Gastrocnemius medialis (tissue), 4 donors: ENCODE measurements around the gene ADD2. TPM values are rescaled to one million over a fixed set of nuclear protein-coding genes. Genes with fewer than 3 reads are reported as not detected.

Source experiments
- ATAC-seq, 2 donors: fragments of 150-250 bp; one replicate each; pipeline ENCODE4 v1.9.1; 2016
- DNase-seq, 2 donors: peaks; one replicate each; pipeline ENCODE4 v3.0.0-alpha.2; 2019
- H3K27ac ChIP-seq, 4 donors: fragments of 200-600 bp; sonication (generic); 1 replicate in 1 of 4; 2 replicates in 3 of 4; pipeline ENCODE4 v1.5.1; 2016 to 2018; ENCODE audit warnings: mild to moderate bottlenecking in 2 of 4, moderate library complexity in 1 of 4
- H3K27me3 ChIP-seq, 3 donors: fragments of 200-600 bp; sonication (generic) in 2 of 3; 1 replicate in 1 of 3; 2 replicates in 2 of 3; pipeline versions ENCODE4 v1.5.1 to v1.6.0; 2016 to 2019; ENCODE audit warnings: mild to moderate bottlenecking in 1 of 3, moderate library complexity in 1 of 3
- H3K36me3 ChIP-seq, 2 donors: fragments of 200-600 bp; sonication (generic) in 1 of 2; one replicate each; pipeline ENCODE4 v1.5.1; 2017 to 2018
- H3K4me1 ChIP-seq, 2 donors: fragments of 200-600 bp; sonication (generic) in 1 of 2; one replicate each; pipeline ENCODE4 v1.5.1; 2016 to 2017; ENCODE audit warnings: mild to moderate bottlenecking in 2 of 2
- H3K4me3 ChIP-seq, 4 donors: fragments of 200-600 bp; sonication (generic) in 3 of 4; 1 replicate in 1 of 4; 2 replicates in 3 of 4; pipeline ENCODE4 v1.5.1; 2016 to 2019; ENCODE audit warnings: mild to moderate bottlenecking in 2 of 4
- H3K9me3 ChIP-seq, 3 donors: fragments of 200-600 bp; sonication (generic) in 2 of 3; 1 replicate in 1 of 3; 2 replicates in 2 of 3; pipeline ENCODE4 v1.5.1; 2016 to 2019
- CTCF ChIP-seq, 5 experiments: fragments of 450-650 bp in 3 of 5; fragments of 200-600 bp in 2 of 5; sonication (generic) in 2 of 5; IDR thresholded peaks in 4 of 5; conservative IDR thresholded peaks in 1 of 5; 1 replicate in 4 of 5; 2 replicates in 1 of 5; pipeline ENCODE4 v1.5.1; 2016 to 2019; ENCODE audit warnings: antibody characterized with exemption in 5 of 5, mild to moderate bottlenecking in 3 of 5, moderate library complexity in 3 of 5
- POLR2A ChIP-seq, 2 donors: fragments of 450-650 bp; IDR thresholded peaks; one replicate each; pipeline ENCODE4 v1.6.1; 2017; ENCODE audit warnings: antibody characterized with exemption in 2 of 2, mild to moderate bottlenecking in 2 of 2, moderate library complexity in 2 of 2
- in situ Hi-C, 4 donors: fragments of 200-750 bp; cut with MboI; loops; one replicate each; pipeline versions ENCODE4 v1.15.0 to v1.8.0; 2017; ENCODE audit warnings: low sequenced_read_pairs in 4 of 4
- intact Hi-C: fragments of 100-400 bp; cut with DNase I; formaldehyde crosslinking; loops from one replicate; pipeline ENCODE4 v1.15.1; 2023; ENCODE audit warnings: low total_unique reads
- total RNA-seq, 4 donors: library from RNA; depleted of rRNA; stranded (reverse); fragments of >200 nt; gene quantifications; one replicate each; pipeline versions ENCODE4 v1.1.0 to v1.2.3, GENCODE V29; 2016

The ADD2 gene
- total RNA-seq, 4 donors from 2014 or later: 0.20 to 0.75 (median 0.48) TPM

GRCh38 chr2:70720124-70720523 lies 47.9 kb downstream of the ADD2 start:
- in situ Hi-C loops: no loop called here
- no peaks in the 10 kb centered on the region for H3K9me3 ChIP-seq
- H3K4me3 ChIP-seq: no peak overlapping the region
- no peaks in the 10 kb centered on the region for H3K36me3 ChIP-seq
- no peak overlapping the region for H3K27ac ChIP-seq
- no peak for ATAC-seq
- DNase-seq: no peak
- H3K4me1 ChIP-seq: no peaks in the 10 kb centered on the region
- H3K27me3 ChIP-seq: no peaks in the 10 kb centered on the region
- intact Hi-C loops: no loop called here
- TF ChIP-seq POLR2A (IDR thresholded peaks at IDR 0.05): no peak
- TF ChIP-seq CTCF (IDR thresholded peaks at IDR 0.05 in 4 of 5, conservative IDR thresholded peaks at IDR 0.05 in 1 of 5): no peak

GRCh38 chr2:70719231-70719630 lies 48.8 kb downstream of the ADD2 start:
- Histone ChIP-seq H3K27ac (no peak overlapping the region), H3K4me3 (no peak overlapping the region), H3K4me1 (no peaks in the 10 kb centered on the region), H3K27me3 (no peaks in the 10 kb centered on the region), H3K36me3 (no peaks in the 10 kb centered on the region), H3K9me3 (no peaks in the 10 kb centered on the region)
- intact Hi-C loops: no loop called here
- no peak for ATAC-seq
- TF ChIP-seq CTCF (IDR thresholded peaks at IDR 0.05 in 4 of 5, conservative IDR thresholded peaks at IDR 0.05 in 1 of 5): no peak
- no peak for TF ChIP-seq POLR2A (IDR thresholded peaks at IDR 0.05)
- no peak for DNase-seq
- in situ Hi-C loops: no loop called here

- Histone ChIP-seq H3K9me3 (no peaks in the 10 kb centered on the region), H3K4me3 (no peak overlapping the region), H3K4me1 (no peaks in the 10 kb centered on the region), H3K27me3 (no peaks in the 10 kb centered on the region), H3K36me3 (no peaks in the 10 kb centered on the region), H3K27ac (no peak overlapping the region)
- intact Hi-C loops (no loop called here), in situ Hi-C loops (no loop called here)
- DNase-seq (no peak), ATAC-seq (no peak)
- TF ChIP-seq POLR2A (IDR thresholded peaks at IDR 0.05) (no peak), CTCF (IDR thresholded peaks at IDR 0.05 in 4 of 5, conservative IDR thresholded peaks at IDR 0.05 in 1 of 5) (no peak)
These were observed 49.3 kb downstream of the ADD2 start for GRCh38 chr2:70718736-70719135.

GRCh38 chr2:70718241-70718640 lies 49.8 kb downstream of the ADD2 start:
- no peak for TF ChIP-seq POLR2A (IDR thresholded peaks at IDR 0.05)
- TF ChIP-seq CTCF (IDR thresholded peaks at IDR 0.05 in 4 of 5, conservative IDR thresholded peaks at IDR 0.05 in 1 of 5): no peak
- in situ Hi-C loops (no loop called here), intact Hi-C loops (no loop called here)
- H3K4me3 ChIP-seq: no peak overlapping the region
- DNase-seq: no peak
- no peaks in the 10 kb centered on the region for H3K4me1 ChIP-seq
- no peaks in the 10 kb centered on the region for H3K36me3 ChIP-seq
- no peak for ATAC-seq
- no peaks in the 10 kb centered on the region for H3K9me3 ChIP-seq
- H3K27me3 ChIP-seq: no peaks in the 10 kb centered on the region
- no peak overlapping the region for H3K27ac ChIP-seq

- no peak overlapping the region for H3K4me3 ChIP-seq
- no peaks in the 10 kb centered on the region for H3K4me1 ChIP-seq
- H3K27me3 ChIP-seq: no peaks in the 10 kb centered on the region
- intact Hi-C loops: no loop called here
- H3K9me3 ChIP-seq: no peaks in the 10 kb centered on the region
- in situ Hi-C loops: no loop called here
- no peaks in the 10 kb centered on the region for H3K36me3 ChIP-seq
- H3K27ac ChIP-seq: no peak overlapping the region
- DNase-seq (no peak), ATAC-seq (no peak)
- TF ChIP-seq CTCF (IDR thresholded peaks at IDR 0.05 in 4 of 5, conservative IDR thresholded peaks at IDR 0.05 in 1 of 5) (no peak), POLR2A (IDR thresholded peaks at IDR 0.05) (no peak)
These were observed 50.5 kb downstream of the ADD2 start for GRCh38 chr2:70717431-70718038.
